Skeletal muscle tissue (tissue), 4 donors: ENCODE measurements around the gene PBX4. TPM values are rescaled to one million over a fixed set of nuclear protein-coding genes. Genes with fewer than 3 reads are reported as not detected.

ENCODE experiments used
- H3K27ac ChIP-seq: one replicate; pipeline ENCODE4 v1.7.0; 2013; ENCODE audit warnings: mild to moderate bottlenecking, low read depth, low read length, inconsistent platforms
- H3K27me3 ChIP-seq, 3 donors: one replicate each; pipeline ENCODE4 v1.7.0; 2013; ENCODE audit warnings: low read length in 3 of 3; ENCODE audit not compliant: control insufficient read depth in 3 of 3, insufficient read depth in 3 of 3
- H3K36me3 ChIP-seq, 3 donors: one replicate each; pipeline ENCODE4 v1.7.0; 2013; ENCODE audit warnings: low read length in 3 of 3; ENCODE audit not compliant: control insufficient read depth in 3 of 3, insufficient read depth in 3 of 3
- H3K4me1 ChIP-seq, 3 donors: one replicate each; pipeline ENCODE4 v1.7.0; 2013; ENCODE audit warnings: low read length in 3 of 3, mild to moderate bottlenecking in 3 of 3; ENCODE audit not compliant: control insufficient read depth in 3 of 3, insufficient read depth in 3 of 3
- H3K4me3 ChIP-seq, 3 donors: one replicate each; pipeline ENCODE4 v1.7.0; 2013; ENCODE audit warnings: low read length in 3 of 3
- H3K9ac ChIP-seq, 3 donors: one replicate each; pipeline ENCODE4 v1.7.0; 2013; ENCODE audit warnings: low read length in 3 of 3, mild to moderate bottlenecking in 3 of 3, moderate library complexity in 2 of 3, low read depth in 1 of 3
- H3K9me3 ChIP-seq, 3 donors: one replicate each; pipeline ENCODE4 v1.7.0; 2013; ENCODE audit warnings: low read length in 3 of 3; ENCODE audit not compliant: control insufficient read depth in 3 of 3
- total RNA-seq: library from RNA; depleted of rRNA; stranded (reverse); fragments of >200 nt; gene quantifications from one replicate; pipeline ENCODE4 v1.2.3, GENCODE V29; 2014
- donor health status: Osteomylitis.

The PBX4 gene
- total RNA-seq, 1 donor from 2014 or later: 1.6 TPM

DNA sequence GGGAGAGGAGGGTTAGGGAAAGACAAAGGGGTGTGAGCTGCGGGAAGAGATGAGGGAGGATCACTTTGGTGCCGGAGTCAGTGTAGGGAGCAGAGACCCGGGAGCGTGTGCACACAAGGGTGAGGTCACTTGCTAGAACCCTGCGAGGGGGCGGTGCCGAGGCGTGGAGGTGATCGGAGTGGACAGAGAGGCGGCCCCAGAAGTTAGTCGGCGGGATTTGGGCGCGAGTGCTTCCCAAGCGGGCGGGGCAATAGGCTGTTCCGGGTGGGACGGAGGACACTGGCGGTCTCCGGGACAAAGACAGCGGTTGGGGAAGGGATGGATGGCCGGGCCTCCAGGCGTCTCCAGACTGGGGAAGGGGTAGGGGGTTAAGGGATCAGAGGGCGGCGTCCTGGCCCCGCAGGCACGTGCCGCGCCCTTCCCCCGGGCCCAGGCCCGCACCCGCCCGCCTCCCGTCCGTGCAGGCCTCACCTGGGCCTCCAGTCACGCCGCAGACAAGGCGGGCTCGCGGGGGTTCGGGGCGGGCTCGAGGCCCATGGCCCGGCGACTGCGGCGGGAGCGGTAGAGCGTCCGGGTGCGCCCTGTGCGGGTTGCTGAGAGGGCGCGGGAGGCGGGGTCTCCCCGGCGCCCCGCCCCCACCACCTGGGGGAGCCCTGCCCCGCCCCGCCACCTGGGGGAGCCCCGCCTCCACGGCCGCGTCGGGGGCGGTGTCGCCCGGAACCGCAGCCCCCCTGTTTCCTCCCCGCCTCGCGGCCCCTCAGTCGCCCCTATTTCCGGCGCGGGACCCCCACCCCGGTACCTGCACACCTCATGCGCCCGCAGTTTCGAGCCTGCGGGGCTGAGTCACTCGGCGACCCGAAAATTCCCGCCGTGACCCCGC lies 9.4 kb upstream of the PBX4 start, which contains the start of gene LPAR2:
TSS of gene LPAR2 (minus strand) at position 600 of the 880 bp plus-strand sequence. CDS start 945 bp downstream, outside the sequence.
- Histone ChIP-seq H3K9ac (no peak within 1 kb of the TSS), H3K27ac (no peak within 1 kb of the TSS)

DNA sequence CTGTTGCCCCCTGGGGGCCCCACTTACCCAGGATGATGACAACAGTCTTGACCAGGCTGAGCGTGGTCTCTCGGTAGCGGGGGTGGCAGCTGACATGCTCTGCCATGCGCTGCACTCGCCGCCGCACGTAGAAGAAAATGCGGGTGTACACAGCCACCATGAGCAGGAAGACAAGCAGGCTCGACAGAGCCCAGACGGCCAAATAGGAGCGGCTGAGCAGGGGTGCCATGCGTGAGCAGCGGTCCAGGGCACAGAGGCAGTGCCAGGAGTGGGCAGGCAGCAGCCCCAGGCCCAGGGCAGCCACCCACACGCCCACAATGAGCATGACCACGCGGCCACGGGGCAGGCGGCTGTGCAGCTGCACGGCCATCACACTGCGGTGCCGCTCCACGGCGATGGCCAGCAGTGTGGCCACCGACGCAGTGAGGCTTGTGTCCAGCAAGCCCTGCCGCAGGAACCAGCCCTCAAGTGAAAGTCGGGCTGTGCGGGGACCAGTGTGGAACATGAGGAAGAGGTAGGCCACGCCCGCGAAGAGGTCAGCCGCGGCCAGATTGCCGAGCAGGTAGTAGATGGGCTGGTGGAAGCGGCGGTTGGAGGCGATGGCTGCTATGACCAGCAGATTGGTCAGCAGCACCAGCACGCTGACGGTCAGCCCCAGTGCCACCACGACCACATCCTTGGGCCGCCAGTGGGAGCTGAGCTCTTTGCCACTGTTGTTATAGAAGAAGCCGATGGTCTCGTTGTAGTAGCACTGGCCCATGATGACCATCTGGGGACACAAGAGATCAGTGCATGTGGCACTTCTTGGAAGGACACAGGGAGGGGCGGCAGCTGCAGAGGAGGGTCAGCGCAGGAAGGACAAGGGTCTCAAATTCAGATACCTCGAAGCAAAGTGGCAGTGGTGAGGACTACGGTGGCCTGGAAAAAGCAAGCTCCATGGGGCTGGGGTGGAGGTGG lies 8.3 kb upstream of the PBX4 start:
- Histone ChIP-seq H3K27ac (no peak overlapping the region), H3K9ac (no peak overlapping the region), H3K36me3 (no peaks in the 10 kb centered on the region), H3K9me3 (peaks cover 0 to 3% (median 0%) of the 10 kb centered on the region in 3 donors), H3K4me3 (peak overlapping the region in 1 of 3 donors; percentile 23), H3K4me1 (peaks cover 0 to 6% (median 3%) of the 10 kb centered on the region in 3 donors), H3K27me3 (peaks cover 18 to 22% (median 18%) of the 10 kb centered on the region in 3 donors)

More for the DNA sequence above, 9.4 kb upstream of the PBX4 start, which contains the start of gene LPAR2:
- H3K9me3 ChIP-seq: peaks cover 0 to 3% (median 0%) of the 10 kb centered on the region in 3 donors
- peaks cover 18 to 22% (median 18%) of the 10 kb centered on the region in 3 donors for H3K27me3 ChIP-seq
- H3K4me1 ChIP-seq: peaks cover 0 to 6% (median 3%) of the 10 kb centered on the region in 3 donors
- peak within 1 kb of the TSS in 2 of 3 donors; percentile 23 to 49 for H3K4me3 ChIP-seq
- peaks cover 0 to 3% (median 0%) of the 10 kb centered on the region in 3 donors for H3K36me3 ChIP-seq

DNA sequence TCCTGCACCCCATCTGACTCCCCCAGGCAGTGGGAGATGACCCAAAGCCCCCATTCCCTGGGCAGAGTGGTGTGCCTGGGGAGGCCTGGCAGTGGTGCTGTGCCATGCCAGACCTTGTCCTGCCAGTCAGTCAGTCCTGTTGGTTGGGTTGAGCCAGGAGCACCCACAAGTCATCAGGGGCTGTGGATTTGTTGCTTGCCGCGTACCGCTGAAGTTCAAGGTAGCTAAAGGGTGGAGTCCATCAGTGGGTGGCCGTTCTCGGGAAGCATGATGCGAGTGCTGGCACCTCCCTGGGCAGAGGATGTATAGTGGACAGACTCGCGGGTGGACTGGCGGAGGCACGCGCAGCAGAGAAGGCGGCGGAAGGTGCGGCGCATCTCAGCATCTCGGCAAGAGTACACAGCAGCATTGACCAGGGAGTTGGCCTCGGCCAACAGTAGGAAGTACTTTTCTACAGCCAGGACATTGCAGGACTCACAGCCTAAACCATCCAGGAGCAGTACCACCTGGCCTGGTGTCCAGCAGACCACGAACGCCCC lies 5.6 kb upstream of the PBX4 start:
- no peak overlapping the region for H3K27ac ChIP-seq
- H3K36me3 ChIP-seq: no peaks in the 10 kb centered on the region
- H3K9ac ChIP-seq: no peak overlapping the region
- peaks cover 0 to 3% (median 0%) of the 10 kb centered on the region in 3 donors for H3K9me3 ChIP-seq
- peaks cover 18 to 23% (median 21%) of the 10 kb centered on the region in 3 donors for H3K27me3 ChIP-seq
- H3K4me3 ChIP-seq: no peak overlapping the region
- H3K4me1 ChIP-seq: peaks cover 0 to 6% (median 3%) of the 10 kb centered on the region in 3 donors

DNA sequence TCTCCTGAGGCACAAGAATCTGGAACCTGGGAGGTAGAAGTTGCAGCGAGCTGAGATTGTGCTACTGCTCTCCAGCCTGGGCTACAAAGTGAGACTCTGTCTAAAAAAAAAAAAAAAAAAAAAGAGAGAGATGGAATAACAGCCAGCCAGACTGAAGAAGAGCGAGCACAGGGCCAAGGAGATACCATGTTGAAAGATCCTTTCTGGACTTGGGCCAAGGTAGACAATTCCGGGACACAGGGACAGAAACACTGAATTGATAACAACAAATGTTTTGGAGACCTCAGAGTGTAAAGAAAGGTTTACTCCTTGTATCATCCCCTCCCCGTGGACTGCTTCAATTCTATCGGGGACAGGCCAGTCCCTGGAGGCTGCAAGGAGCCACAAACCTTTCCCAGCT lies 4.9 kb upstream of the PBX4 start:
- H3K9me3 ChIP-seq: peaks cover 0 to 3% (median 0%) of the 10 kb centered on the region in 3 donors
- H3K4me1 ChIP-seq: peaks cover 0 to 6% (median 3%) of the 10 kb centered on the region in 3 donors
- H3K36me3 ChIP-seq: no peaks in the 10 kb centered on the region
- no peak overlapping the region for H3K27ac ChIP-seq
- peaks cover 13 to 26% (median 24%) of the 10 kb centered on the region in 3 donors for H3K27me3 ChIP-seq
- H3K9ac ChIP-seq: no peak overlapping the region
- no peak overlapping the region for H3K4me3 ChIP-seq

DNA sequence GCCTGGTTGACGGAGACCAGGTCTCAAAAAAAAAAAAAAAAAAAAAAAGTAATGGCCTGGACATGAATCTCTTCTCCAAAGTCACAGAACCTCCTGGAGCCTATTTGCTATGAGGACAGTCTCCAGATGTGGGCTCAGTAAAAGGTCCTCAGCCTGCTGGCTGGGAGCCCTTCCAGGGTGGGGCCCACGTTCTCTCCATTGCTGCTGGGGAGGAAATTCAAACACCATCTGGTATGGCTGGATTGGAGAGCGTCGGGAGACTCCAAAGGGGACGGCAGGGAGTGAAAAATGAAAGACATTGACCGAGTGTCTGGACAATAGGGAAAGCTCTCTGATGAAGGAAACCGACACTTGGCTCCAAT lies 1.3 kb upstream of the PBX4 start:
- Histone ChIP-seq H3K9me3 (peaks cover 0 to 3% (median 0%) of the 10 kb centered on the region in 3 donors), H3K27me3 (peaks cover 0 to 20% (median 16%) of the 10 kb centered on the region in 3 donors), H3K9ac (no peak overlapping the region), H3K36me3 (no peaks in the 10 kb centered on the region), H3K4me3 (no peak overlapping the region), H3K4me1 (peaks cover 0 to 8% (median 5%) of the 10 kb centered on the region in 3 donors), H3K27ac (no peak overlapping the region)

DNA sequence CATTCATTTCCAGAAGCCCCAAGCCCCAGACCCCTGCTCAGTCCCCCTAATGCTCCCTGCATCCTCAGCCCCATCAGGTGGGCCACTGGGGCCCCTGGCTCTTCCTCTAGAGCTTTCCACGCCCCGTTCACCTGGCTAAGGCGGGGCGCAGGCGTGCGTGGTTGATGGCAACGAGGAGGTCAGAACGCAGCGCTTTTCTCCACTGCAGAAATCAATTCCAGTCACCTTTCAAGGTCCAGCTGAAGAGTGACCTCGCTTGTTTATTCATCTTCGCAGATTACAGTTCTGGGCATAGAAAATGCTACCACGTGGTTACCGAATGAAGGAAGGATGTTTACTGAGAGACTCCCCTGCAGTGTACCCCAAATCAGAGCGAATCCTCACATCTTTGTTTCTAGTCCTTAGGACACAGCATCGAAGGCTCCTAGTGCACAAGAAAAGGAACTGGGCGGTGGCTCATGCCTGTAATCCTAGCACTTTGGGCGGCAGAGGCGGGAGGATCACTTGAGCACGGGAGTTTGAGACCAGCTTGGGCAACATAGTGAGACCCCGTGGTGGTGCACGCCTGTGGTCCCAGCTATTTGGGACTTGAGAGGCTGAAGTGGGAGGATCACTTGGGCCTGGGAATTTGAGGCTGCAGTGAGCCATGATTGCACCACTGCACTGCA lies 828 bp upstream of the PBX4 start:
- Histone ChIP-seq H3K9ac (no peak overlapping the region), H3K27me3 (peaks cover 0 to 20% (median 16%) of the 10 kb centered on the region in 3 donors), H3K4me3 (no peak overlapping the region), H3K4me1 (peaks cover 0 to 8% (median 5%) of the 10 kb centered on the region in 3 donors), H3K27ac (no peak overlapping the region), H3K9me3 (peaks cover 0 to 3% (median 0%) of the 10 kb centered on the region in 3 donors), H3K36me3 (no peaks in the 10 kb centered on the region)

DNA sequence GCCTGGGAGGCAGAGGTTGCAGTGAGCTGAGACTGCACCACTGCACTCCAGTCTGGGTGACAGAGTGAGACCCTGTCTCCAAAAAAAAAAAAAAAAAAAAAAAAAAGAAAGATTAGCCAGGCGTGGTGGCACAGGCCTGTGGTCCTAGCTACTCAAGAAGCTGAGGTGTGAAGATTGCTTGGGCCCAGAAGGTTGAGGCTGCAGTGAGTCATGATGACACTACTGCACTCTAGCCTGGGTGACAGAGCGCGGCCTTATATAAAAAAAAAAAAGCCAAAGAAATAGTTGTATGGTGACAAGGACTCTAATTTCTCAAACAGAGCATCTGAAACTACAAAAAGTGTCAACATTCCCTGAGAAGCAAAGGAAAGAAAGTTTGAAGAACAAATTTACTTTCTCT lies 3.4 kb downstream of the PBX4 start:
- Histone ChIP-seq H3K27me3 (peaks cover 0 to 20% (median 16%) of the 10 kb centered on the region in 3 donors), H3K9me3 (no peaks in the 10 kb centered on the region)

DNA sequence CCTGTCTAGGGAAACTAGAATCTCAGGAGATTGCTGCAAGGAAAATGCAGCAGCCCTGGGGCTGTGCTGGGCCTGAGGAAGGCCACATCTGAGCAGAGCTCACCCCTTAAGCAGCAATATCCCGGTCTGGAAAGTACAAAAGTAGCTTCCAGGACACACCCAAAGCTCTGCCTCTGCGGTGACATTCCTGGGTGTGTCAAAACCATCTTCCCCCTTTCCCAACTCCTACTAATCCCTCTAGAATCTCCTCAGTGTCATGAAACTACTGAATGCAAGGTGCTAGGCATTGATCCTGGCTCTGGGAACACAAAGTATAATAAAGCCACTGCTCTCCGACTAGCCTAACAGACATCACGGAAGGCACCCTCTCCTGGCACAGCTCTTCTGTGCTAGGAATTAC lies 5.0 kb downstream of the PBX4 start:
- H3K27ac ChIP-seq: no peak overlapping the region
- no peaks in the 10 kb centered on the region for H3K9me3 ChIP-seq
- peaks cover 0 to 15% (median 12%) of the 10 kb centered on the region in 3 donors for H3K27me3 ChIP-seq
- H3K4me1 ChIP-seq: peaks cover 0 to 8% (median 5%) of the 10 kb centered on the region in 3 donors
- H3K4me3 ChIP-seq: no peak overlapping the region
- no peak overlapping the region for H3K9ac ChIP-seq
- no peaks in the 10 kb centered on the region for H3K36me3 ChIP-seq

More for the DNA sequence above, 3.4 kb downstream of the PBX4 start:
- no peaks in the 10 kb centered on the region for H3K36me3 ChIP-seq
- H3K4me3 ChIP-seq: no peak overlapping the region
- H3K27ac ChIP-seq: no peak overlapping the region
- H3K9ac ChIP-seq: peak overlapping the region in 1 of 3 donors; percentile 16
- H3K4me1 ChIP-seq: peaks cover 0 to 8% (median 5%) of the 10 kb centered on the region in 3 donors
